ENCODE measurements around the gene WSB1.

- TF ChIP-seq POLR2A (IDR thresholded peaks at IDR 0.05; ENCODE audit: low read depth, low read length) (no peak), POLR2AphosphoS5 (IDR thresholded peaks at IDR 0.05; ENCODE audit: low read depth, low read length) (no peak), TAF1 (IDR thresholded peaks at IDR 0.05; ENCODE audit: low read depth, low read length) (no peak), POU2F2 (IDR thresholded peaks at IDR 0.05; ENCODE audit: low read depth, low read length) (no peak)
Observed at GRCh38 chr17:27290916-27291598, 2.9 kb upstream of the WSB1 start.
